HG03045 (cell line): ENCODE data around the gene PLEKHG2.
A peak's percentile ranks its signal among the peaks of the same experiment; 100 is the strongest.

Experiments
- ATAC-seq: cut with Tn5 transposase; IDR thresholded peaks from one replicate; pipeline ENCODE4 v1.9.1; 2021; ENCODE audit warnings: mild to moderate bottlenecking, moderate library complexity; ENCODE audit not compliant: unreplicated experiment

The PLEKHG2 gene

DNA sequence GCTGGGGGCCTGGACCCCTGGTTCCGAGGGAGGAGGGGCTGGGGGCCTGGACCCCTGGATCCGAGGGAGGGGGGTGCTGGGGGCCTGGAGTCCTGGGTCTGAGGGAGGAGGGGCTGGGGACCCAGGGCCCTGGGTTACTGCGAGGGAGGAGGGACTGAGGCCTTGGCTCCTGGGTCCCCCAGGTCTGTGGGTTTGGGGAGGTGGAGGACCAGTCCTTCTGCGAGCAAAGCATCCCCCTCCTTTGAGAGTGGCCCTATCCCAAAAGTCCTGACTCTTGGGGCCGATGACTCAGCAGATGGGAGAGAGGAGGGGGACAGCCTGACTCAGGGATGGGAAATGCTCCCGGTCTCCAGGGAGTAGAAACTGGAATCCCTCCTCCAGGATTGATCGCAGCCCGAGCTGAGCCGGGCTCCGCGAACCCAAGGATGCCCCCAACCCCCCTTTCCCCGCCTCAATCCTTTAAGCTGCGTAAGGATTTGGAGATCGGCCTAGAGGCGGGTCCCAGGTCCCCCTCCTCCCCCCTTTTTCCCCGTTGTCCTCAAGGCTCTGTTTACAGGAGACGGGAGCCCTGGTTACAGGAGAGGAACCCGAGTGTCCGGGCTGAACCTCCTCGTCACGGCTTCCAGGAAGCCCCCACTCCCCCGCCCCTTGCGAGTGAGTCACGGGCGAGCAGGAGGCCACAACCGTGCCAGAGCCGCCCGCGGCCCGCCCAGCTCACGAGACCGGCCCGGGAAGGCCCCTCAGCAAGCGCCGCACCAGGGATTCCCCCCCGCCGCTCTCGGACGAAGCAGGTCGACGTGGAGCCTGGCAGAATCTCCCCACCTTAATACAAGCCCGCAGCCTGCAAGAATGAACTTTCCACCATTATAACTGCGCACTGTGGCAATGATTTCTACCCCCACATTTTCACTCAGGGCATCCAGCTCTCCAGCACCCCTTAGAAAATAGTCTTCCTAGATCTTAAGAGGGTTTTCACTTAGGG lies 8.8 kb upstream of the PLEKHG2 start:
- ATAC-seq, result peak; percentile 16

DNA sequence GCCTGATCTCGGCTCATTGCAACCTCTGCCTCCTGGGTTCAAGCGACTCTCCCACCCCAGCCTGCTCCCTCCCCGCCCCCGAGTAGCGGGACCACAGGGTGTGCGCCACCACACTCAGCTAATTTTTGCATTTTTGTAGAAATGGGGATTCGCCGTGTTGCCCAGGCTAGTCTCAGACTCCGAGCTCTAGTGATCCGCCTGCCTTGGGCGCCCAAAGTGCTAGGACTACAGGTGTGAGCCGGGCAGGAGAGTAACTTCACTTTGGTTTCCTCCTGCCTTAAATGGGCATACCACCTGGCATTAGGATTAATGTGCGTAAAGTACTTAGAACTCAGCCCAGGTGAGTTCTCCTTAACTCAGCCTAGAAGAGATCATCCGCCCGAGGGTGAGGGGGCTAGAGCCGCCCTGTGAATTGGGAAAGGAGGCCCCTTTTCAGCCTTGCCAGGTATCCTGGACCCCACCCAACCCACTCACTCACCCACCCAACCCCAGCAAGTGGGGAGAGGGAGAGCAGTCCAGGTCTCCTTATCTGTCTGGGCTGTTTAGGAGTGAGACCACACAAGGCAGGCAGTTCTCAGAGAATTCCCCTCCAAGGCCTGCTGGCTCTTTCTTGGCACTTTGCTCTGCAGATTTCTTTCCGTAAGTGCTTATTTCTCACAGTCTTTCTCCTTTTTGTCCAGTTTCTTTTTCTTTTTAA lies 7.1 kb upstream of the PLEKHG2 start:
- no peak for ATAC-seq

GRCh38 chr19:39405958-39406655 lies 6.4 kb upstream of the PLEKHG2 start:
- ATAC-seq, result no peak

DNA sequence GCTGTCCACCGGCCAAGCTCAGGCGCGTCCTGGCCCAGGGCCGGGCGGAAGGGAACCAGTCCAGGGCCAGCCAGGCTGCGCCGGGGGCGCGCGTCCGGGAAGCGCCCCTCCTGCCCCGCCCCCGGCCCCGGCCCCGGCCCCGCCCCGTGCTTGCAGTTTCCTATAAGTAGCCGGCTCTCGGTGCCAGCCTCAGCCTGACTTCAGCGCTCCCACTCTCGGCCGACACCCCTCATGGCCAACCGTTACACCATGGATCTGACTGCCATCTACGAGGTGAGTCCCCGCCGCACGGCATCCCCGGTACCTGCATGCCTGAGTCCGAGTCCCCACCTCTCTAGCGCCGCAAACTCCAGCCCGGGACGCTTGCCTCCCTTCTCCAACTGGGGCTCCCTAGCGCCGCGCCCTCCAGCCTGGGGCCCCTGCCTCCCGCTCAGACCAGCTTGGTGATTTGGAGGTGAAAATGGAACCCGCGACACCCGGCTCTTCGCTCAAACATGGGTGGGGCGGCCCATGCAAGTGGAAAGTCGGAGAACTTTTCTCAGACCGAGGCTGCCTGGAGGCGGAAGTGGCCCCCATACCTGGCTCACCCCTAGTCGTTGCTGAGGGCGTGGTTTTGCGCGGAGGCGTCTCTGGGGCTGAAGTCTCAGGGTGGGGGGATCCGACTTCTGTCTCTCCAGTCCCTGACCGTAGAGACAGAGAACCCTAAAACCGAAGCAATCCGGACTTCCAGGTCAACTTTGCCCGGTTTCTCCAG lies 5.6 kb upstream of the PLEKHG2 start, which contains the start of gene ZFP36:
TSS of gene ZFP36 (plus strand) at position 192 of the 754 bp plus-strand sequence. CDS start at position 250, 58 bp downstream.
- peak; percentile 21 for ATAC-seq

DNA sequence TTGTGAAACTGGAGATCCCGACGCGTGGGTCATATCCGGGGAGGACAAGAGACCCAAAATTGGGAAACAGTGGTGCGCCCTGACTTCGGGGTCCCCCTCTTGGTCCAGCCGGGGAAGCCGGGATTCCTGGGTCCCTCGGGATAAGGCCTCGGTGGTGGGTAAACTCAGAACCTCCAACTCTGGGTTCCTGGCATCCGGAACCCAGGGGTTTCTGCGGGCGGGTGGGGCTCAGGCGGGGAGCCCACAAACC lies 5.1 kb upstream of the PLEKHG2 start:
- no peak for ATAC-seq

GRCh38 chr19:39407660-39408391 lies 4.6 kb upstream of the PLEKHG2 start:
- no peak for ATAC-seq

DNA sequence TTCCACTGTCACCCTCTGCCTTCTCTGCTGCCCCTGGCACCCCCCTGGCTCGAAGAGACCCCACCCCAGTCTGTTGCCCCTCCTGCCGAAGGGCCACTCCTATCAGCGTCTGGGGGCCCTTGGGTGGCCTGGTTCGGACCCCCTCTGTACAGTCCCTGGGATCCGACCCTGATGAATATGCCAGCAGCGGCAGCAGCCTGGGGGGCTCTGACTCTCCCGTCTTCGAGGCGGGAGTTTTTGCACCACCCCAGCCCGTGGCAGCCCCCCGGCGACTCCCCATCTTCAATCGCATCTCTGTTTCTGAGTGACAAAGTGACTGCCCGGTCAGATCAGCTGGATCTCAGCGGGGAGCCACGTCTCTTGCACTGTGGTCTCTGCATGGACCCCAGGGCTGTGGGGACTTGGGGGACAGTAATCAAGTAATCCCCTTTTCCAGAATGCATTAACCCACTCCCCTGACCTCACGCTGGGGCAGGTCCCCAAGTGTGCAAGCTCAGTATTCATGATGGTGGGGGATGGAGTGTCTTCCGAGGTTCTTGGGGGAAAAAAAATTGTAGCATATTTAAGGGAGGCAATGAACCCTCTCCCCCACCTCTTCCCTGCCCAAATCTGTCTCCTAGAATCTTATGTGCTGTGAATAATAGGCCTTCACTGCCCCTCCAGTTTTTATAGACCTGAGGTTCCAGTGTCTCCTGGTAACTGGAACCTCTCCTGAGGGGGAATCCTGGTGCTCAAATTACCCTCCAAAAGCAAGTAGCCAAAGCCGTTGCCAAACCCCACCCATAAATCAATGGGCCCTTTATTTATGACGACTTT lies 3.9 kb upstream of the PLEKHG2 start:
- no peak for ATAC-seq

DNA sequence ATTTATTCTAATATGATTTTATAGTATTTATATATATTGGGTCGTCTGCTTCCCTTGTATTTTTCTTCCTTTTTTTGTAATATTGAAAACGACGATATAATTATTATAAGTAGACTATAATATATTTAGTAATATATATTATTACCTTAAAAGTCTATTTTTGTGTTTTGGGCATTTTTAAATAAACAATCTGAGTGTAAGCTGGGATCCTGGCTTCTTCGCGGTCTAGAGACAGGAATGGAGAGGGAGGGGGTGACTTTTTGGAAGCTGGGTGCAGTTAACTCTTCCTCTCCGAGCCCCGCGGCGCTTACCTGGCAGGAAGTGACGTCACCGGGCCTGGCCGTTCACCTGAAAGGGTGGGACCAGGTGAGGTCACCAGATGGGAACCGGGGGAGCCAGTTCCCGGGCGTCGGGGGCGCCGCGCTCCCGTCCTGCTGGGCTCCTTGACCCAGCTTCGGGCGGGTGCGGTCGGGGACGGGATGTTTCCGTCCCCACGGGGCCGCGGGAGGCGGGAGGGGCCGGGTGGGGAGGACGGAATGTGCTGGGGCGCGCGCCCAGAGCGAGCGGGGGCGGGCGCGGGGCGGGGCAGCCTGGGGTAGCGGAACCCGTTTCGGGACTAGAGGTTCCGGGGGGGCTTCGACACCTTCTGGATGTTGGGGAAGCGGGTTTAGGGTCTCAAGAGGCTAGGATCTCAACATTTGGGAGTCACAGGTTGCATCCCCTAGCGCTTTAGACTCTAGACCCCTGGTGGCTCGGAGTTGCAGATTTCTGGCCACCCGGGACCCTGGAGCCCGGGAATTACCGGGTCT lies 3.1 kb upstream of the PLEKHG2 start:
- no peak for ATAC-seq

GRCh38 chr19:39410017-39410830 lies 2.2 kb upstream of the PLEKHG2 start:
- ATAC-seq, result no peak

- ATAC-seq, result no peak
Measured at GRCh38 chr19:39410831-39411080, 1.7 kb upstream of the PLEKHG2 start.

GRCh38 chr19:39411081-39411831 lies 1.2 kb upstream of the PLEKHG2 start:
- ATAC-seq, result no peak

GRCh38 chr19:39411832-39412099 lies 703 bp upstream of the PLEKHG2 start:
- peak; percentile 15 for ATAC-seq

GRCh38 chr19:39412867-39413271 lies 400 bp downstream of the PLEKHG2 start:
- ATAC-seq, result no peak

GRCh38 chr19:39413272-39413910 lies 922 bp downstream of the PLEKHG2 start:
- no peak for ATAC-seq

DNA sequence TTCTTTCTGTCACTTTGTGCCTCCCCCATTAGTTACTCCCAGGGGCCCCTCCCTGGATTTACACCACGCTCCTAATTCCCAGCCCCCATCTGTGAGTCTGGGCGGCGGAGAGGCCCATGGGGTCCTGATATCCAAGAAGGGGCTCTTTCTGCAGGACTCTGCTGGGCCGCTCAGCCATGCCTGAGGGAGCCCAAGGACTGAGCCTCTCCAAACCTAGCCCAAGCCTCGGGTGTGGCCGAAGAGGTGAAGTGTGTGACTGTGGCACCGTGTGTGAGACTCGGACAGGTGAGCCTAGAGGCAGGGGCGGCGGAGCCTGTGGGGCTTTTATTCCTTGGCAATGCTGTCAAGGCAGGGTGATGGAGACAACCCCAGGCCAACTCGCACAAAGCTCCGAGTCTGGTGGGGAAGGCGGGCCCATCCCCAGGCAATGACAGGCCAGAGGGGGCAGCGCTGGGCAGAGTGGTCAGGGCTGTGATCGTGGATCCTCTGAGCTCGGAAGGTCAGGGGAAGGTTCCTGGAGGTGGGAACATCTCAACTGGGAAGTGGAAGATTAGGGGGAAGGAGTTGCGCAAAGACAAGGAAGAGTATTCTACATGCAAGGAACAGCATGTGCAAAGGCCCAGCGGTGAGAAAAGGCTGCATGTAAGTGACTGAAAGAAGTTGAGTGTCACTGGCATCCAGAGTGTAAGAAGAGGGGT lies 1.6 kb downstream of the PLEKHG2 start:
- no peak for ATAC-seq
